ENCODE measurements around the gene GJA9.
"Not testable (repeated sequence)": the region's sequence is repeated elsewhere in the genome, so short reads cannot be mapped to it uniquely, and the experiment has no call there.

GJA9 gene

DNA sequence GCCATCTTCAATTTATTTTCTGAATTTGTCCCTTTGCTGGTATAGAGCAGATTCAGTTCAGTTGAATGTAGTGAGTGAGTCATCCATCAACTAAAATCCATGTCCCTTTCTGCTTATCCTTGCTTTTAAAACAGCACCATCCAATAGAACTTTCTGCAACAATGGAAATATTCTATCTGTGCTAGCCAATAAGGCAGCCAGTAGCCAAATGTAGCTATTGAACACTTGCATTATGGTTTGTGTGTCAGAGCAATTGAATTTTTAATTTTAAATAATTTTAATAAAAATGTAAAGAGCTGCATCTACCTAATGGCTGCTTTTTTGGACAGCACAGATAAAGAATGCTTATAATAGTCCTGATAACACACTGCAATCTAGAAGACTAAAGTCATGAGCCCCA is at the start of gene GJA9:
Gene GJA9, minus strand, starts transcription at position 101 of the 400 bp plus-strand sequence. CDS start 5,489 bp downstream, outside the sequence.
- DNase-seq: no peak

DNA sequence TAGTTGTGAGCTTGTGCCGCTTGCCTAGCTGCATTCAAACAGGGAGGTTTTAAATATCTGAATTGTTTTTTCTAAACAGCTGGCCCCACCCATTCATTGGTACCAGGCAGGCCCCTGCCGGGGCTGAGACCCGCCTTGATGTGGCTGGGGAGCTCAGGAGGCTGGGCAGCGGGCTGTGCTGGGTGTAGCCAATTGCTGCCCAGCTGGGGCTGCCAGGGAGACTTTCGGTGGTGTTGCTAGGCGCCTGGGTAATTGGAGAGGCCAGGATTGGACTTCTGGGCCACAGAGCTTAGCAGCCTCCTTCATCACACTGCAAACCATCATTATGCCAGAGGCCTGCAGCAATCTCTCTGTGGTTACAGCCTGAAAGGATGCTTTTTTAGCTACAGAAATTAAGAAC is 48.1 kb upstream of the GJA9 start:
- DNase-seq: peak; percentile 4 to 40

DNA sequence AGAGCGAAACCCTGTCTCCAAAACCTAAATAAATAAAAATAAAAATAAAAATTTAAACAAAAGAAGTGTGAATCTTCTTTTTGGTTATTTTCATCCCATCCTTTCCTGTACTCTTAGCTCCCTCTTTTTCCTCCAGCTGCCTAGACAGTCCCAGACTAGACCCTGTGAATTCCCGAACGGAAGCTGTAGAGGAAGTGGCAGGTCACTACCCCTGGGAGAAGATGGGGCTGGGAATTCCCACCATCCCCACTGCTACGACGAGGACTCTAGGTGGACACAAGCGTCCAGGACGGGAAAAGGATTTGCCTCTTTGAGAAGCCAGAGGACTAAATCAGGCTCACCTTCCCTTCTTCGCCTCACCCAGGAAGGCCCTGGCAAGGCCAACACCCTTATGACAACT is 47.7 kb upstream of the GJA9 start:
- DNase-seq: no peak

DNA sequence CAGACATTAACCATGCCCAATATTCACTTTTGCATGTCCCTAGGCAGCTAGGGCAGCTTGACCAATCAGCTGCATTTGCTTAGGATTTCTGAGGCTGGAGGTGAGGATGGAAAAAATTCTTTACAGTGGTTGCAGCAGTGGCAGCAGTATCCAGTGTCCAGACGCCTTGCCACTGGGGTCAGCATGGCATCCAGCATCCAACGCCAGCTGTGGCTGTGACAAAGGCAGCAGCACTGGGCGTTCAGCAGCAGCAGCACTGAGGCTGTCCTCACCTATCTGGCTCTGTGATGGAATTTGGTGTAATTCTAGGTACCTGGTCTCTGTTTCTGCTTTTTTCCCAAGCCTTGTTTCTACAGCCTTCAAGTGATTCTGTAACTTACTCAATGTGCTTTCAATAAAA is 44.7 kb upstream of the GJA9 start:
- DNase-seq: no peak

DNA sequence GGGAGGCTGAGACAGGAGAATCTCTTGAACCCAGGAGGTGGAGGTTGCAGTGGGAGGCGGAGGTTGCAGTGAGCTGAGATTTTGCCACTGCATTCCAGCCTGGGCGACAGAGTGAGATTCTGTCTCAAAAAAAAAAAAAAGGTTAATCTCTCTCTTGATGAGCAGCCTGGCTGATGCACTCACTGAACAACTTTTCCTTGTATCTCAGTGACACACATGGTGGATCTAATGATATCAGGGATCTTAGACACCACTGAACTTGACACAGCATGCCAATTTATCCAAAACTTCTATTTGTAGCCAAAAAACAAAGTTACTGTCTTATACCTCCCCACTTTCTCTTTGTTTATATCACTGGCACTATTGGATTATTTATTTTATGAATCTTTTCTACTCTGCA is 44.0 kb upstream of the GJA9 start:
- DNase-seq: no peak

DNA sequence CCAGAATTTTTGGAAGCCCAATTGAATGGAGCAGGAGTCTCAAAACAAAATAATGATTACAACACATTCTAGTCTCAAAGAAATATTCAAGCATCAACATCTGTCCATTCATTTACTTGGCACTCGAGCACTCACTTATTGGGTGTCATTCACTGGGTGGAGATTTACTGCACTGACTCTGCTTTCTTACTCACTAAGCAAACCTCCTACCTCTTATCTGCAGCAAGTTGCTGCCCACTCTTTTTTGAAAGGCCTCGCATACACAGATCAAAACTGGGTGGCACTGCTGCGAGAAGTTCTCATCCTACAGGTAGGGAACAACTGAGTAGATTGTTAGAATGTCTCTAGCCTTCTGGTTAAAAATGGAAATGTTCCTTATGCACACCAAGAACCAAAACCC is 42.2 kb upstream of the GJA9 start:
- DNase-seq: no peak

DNA sequence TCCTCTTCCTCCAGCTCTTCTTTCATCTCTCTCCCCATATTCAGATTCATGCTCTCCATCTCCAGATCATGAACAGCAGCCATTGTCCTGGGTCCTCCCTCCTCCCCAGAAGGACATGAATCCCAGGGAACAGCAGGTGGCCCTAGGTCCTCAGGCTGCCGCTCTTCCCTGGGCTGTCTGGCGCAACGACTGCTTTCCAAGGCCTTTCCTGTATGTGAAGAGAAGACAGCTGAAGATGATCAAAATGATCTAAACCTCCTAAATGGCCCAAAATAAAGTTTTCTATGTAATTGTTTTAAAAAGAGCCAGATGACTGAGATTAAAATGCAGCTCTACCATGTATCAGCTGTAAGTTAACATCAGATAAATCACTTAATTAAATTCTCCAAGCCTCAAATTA is 37.7 kb upstream of the GJA9 start:
- no peak for DNase-seq

DNA sequence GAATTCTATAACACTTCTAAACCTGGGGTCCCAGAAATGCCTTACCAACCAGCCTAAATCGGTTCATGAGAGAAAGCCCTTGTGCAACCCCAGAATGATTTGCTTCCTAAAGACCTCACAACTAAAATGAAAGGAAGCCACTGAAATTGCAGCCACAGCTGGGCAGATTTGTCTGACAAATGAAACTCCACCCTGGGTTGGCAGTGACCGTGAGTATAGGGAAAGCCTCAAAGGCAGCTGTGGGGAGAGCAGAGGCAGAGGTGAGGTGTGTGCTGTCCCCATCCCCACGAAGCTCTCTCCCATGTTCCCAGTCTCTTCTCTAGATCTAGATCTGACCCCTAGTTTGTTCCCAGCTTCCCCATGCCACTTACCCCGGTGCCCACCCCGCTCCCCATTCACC is 37.2 kb upstream of the GJA9 start:
- DNase-seq: no peak

DNA sequence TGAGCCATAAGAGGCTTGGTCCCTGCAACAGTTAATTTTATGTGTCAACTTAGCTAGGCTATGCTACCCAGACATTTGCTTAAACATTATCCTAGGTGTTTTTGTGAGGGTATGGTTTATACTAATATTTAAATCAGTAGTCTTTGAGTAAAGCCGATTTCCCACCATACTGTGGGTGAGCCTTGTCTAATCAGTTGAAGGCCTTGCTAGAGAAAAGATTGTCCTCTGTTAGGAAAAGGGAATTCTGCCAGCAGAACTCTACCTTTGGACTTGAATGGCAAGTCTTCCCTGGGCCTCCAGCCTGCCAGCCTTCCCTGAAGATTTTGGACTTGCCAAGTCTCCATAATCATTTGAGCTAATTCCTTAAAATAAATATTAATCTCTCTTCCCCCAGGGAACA is 36.4 kb upstream of the GJA9 start:
- DNase-seq: no peak

DNA sequence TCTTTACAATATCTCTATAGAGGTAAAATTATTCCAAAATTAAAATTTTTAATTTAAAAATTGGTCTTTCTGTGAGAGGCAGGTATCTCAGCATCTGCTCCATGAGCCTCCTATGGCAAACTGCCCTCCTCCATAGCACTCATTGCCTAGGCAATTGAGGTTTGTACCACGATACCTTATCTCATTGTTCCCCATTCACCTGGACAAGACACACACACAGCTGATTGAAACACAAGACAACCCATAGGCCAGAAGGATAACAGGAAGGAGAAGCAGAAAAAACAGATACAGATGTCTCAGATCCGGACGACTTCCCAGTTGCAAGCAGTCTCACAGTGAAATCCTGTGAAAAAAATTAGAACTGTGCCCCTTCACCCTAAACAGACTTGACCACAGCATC is 36.0 kb upstream of the GJA9 start:
- no peak for DNase-seq

DNA sequence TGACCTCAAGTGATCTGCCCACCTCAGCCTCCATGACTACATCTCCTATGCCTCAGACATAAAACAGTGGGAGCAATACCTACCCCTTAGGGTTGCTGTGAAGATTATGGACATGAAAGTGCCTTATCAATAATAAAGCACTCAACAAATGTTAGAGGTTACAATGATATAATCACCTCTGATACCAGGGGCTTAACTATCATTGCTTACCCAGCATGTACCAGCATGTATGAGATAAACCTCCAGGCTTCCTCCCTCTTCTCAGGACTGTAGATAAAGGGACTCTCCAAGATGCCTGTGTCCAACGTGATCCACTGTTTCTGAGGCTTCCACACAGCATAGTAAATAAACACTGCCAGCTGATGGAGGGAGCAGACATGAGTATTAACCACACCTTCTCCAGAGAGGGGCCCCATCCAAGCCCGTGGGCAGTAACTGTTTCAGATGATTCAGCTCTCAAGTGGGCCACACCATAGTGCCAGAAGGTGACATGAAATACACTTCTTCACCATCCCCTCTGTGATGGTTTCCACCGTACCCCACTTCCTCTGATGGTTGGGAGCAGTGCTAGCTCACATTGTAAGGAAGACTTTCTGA is 34.1 kb upstream of the GJA9 start:
- no peak for DNase-seq

DNA sequence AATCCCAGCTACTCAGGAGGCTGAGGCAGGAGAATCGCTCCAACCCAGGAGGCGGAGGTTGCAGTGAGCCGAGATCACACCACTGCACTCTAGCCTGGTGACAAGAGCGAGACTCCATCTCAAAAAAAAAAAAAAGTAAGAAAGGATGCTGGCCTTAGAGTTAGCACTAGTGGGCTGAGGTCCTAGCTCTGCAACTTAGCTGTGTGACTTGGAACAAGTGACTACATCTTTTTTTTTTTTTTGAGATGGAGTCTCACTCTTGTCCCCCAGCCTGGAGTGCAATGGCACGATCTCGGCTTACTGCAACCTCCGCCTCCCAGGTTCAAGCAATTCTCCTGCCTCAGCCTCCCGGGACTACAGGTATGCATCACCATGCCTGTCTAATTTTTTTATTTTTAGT is 33.5 kb upstream of the GJA9 start:
- DNase-seq: not testable (repeated sequence)

DNA sequence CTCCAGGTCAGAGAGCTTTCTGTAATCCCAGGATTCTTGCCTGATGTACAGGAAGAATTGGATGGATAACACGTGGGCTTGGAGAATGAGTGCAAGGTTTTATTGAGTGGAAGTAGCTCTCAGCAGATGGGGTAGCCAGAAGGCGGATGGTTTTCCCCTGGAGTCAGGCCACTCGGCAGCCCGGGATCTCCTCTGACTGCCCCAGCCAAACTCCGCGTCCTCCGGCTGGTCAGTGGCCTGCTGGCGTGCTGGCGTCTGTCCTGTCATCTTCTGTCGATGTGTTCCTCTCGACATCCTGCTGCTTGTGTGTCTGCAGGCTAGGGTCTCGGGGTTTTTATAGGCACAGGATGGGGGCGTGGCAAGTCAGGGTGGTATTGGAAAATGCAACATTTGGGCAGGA is 27.4 kb upstream of the GJA9 start:
- DNase-seq: no peak

DNA sequence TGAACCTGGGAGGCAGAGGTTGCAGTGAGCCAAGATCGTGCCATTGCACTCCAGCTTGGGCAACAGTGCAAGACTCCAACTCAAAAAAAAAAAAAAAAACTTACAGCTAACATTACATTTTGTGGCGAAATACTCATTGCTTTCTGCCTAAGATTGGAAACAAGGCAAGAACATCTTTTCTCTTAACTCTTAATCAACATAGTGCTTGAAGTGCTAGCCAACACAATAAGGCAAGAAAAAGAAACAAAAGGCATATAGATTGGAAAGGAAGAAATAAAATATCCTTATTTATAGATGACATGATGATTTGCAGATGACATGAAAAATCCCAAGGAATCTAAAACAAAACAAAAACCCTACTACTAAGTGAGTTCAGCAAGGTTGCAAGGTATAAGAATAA is 24.6 kb upstream of the GJA9 start:
- DNase-seq: no peak

DNA sequence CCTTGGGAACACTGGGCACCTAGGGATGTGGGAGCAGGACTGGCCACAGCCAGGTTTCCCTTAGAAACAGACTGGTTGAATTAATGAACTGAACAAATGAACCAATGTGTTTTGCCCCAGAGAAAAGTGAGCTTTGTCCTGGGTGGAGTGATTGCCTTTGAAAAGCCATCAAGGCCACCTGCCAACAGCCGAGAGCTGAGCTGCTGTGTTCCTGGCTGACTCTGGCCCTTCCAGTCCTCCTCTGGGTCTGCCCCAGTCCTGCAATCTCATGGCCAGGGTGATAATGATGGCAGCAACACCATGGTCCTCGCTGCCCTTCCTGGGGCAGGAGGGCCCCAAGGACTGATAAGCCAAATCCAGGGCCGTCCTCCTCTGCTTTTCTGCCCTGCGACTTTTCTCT is 18.2 kb upstream of the GJA9 start:
- no peak for DNase-seq

DNA sequence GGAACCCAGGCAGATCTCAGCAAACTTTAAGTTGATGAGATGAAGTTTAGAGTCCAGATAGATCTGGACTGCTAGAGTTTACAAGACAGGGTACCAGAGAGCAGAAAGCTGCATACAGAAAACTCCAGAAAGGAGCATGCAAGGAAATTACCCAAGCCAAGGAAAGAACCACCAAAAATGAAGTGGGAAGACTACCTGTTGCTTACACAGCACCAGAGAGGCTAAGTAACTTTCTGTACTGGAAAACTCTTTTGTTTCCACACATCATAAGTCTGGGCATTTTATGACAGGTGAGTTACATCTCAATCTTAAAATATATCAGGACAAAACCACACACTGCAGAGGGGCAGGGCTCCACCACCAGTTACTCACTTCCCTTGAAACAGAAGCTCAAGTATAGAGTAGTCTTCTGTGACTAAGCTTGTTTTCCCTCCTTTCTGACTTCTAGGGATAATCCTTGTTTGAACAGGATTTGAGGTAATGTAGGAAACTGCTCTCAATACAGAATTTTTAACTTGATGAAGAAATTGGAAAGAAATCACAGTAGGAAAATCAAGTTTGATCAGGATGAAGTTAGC is 17.4 kb upstream of the GJA9 start:
- DNase-seq: no peak

DNA sequence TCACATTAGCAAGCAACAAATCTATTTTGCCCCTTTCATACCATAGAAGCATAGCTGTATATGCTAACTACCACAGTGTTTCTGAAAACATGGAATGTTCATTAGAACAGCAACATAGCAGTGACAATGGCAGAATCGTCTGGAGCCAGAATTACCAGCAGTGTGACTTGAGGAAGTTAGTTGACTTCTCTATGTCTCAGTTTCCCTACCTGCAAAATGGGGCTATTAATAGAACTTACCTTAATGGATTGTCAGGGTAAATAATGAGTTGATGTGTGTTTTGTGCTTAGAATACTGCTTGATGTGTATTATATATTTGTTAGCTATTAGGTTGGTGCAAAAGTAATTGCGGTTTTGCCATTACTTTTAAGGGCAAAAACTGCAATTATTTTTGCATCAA is 14.8 kb upstream of the GJA9 start:
- no peak for DNase-seq

DNA sequence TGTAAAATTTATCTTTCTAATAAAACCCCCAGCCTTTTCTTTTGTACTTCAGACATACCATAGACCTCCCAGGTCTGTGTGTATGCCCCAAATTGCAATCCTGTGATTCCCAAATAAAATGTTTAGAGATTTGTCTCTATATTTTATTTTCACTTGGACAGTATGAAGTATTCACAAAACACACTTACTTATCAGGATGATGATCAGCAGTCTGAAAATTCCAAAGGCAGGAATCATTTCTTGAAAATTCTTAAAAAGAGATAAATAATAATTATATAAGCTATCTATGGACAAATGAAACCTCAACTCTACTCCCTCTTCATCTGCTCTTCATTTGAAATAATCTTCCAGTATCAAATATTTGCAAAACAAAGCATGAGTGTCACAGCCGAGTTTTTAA is 11.6 kb upstream of the GJA9 start:
- DNase-seq: no peak

DNA sequence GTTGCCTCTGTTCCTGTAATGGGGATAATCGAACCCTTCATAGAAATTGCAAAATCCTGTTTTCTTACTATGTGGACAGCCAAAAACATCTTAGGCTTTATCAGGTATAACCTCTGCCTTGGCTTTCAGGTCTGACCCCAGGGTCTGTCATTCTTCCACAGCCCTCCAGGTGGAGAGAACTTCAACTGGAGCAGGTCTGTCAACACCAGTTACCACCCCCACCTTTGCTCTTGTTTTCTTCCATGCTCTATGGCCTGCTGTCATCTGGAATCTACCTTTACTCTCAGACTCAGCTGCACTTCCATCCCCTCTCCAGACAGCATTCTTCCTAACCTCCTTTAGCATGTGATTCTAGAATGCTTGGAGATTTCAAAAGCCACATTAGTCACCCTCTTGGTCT is 10.4 kb upstream of the GJA9 start:
- no peak for DNase-seq

DNA sequence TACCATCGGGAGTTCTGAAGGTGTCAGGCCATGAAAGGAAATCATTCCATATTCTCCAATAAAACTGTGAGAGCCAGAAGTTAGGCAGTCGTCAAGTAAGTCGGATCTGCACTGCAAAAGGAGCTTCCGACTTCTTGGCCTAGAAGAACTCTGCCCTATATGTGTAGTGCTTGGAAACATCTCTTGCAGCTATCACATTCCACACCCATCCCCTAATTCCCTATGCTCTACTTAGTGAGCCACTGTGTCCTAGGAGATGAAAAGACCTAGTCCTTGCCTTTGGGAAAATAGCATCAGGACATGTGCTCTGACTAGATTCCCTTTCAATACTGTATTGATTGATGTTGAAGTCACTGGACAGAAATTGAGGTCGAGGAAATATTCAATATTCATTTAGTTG is 8.2 kb upstream of the GJA9 start:
- no peak for DNase-seq

DNA sequence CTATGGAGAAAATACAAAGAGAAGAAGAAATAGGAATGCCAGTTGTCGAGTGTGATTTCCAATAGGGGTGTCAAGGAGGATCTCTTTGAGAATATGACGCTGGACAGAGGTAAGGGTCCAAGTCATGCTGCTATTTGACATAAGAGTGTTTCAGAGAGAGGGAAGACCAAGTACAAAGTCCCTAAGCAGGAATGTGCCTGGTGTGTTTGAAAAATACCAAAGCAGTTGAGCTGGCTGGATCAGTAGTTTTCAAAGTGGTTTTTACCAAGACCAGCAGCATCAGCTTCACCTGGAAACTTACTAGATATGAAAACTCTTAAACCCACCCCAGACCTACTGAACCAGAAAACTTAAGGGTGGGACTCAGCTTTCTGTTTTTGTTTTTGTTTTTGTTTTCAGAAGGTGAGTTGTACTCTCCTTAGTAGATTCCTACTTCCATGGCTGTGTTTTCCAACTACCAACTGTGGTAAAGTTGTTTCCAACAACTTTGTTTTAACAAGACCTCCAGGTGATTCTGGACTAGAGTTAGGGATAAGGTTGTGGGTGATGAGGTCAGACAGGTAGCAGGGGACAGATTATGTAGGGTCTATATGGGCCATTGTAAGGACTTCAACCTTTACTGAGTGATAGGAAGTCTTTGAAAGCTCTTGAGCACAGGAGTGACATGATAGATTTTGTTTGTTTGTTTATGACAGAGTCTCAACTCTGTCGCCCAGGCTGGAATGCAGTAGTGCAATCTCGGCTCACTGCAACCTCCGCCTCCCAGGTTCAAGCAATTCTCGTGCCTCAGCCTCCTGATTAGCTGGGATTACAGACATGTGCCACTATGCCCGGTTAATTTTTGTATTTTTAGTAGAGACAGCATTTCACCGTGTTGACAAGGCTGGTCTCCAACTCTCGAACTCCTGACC is 7.3 kb upstream of the GJA9 start:
- no peak for DNase-seq

DNA sequence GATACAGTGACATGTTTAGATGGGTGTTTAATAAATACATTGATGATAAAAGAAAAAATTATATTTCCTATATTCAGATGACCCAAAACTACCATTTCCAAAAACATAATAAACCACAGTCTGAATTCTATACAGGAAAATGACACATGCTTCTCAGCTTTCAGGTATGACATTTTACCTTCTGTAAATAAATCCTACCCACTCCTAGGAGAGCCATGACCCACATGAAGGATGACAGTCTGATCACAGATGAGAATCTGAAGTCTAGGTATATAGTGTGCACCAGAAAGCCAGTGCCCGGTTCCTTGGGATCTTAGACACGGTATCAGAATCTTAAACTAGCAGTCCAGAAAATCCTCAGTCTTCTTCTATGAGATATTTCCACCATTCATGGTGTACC is 3.7 kb upstream of the GJA9 start:
- DNase-seq: no peak

DNA sequence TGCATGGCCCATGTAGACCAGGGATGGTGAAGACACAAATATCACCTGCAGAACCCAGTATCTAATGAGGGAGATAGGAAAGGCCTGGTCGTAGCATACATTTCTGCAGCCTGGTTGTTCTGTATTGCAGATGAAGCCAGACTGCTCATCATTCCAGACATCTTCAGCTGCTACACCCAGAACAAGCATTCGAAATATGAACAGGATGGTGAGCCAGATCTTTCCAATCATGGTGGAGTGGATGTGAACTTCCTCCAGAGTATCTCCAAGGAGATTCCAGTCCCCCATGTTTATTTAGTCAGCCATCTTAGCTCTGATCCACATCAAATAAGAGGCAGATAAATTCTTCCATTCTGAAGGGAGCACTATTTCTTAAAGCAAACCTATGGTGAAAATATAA is 5.6 kb downstream of the GJA9 start:
- no peak for DNase-seq

All from NCI-H2081 (cell line).